ENCODE measurements around the gene ZKSCAN3. TPM values are rescaled to one million over a fixed set of nuclear protein-coding genes. Genes with fewer than 3 reads are reported as not detected.
"Not testable (repeated sequence)": the region's sequence is repeated elsewhere in the genome, so short reads cannot be mapped to it uniquely, and the experiment has no call there.

The ZKSCAN3 gene
- 4.9 and 6.2 TPM in 2 replicates for total RNA-seq (2021)
- percentile 55 among the genes with signal in this experiment for Bru-seq, nascent RNA
- percentile 54 among the genes with signal in this experiment for BruChase-seq, experiment 1, labeled RNA remaining after a 2-hour chase
- percentile 48 among the genes with signal in this experiment for BruChase-seq, experiment 2, labeled RNA remaining after a 6-hour chase
- long read RNA-seq, partial matches to known transcripts: 1 of 9 reads
- long read RNA-seq, other reads (novel, unspliced or antisense): 8 of 9 reads

DNA sequence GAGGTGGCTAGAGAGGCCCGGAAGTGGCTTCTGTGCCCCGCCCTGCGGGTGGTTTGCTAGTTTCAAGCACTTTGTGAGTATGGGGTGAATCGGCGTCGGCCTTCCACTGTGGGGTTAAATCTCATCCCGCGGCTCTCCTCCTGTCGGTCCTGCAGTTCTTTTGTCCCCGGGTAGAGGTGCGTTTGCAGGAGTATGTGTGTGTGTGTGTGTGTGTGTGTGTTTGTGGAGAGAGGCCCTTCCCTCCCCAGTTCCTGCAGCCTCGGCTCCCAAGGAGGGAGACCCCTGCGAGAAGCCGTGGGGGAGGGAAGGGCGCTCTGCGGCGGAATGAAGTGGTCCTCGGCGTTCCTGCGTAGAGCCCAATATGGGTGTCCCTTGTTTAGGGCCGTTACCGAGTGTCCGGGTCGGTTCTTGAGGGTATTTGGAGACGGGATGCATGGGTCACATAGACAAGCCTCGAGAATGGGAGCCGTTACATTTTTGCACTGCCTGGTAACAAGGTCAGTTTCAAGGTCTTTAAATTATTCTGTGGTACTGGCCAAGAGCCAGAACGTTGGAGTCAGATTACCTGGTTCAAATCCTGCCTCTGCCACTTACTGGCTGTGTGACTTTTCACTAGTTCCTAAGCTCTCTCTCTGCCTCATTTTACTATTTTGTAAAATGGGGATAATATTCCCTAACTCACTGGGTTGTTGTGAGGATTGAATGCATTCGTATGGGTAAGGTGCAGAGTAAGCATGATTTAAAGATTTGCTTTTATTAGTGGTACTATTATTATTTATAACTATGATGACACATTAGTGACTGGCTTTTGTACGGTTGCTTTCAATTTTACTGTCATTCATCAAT lies at the start of gene ZKSCAN3:
TSS of gene ZKSCAN3 (plus strand) at position 56 of the 846 bp plus-strand sequence. CDS start 9,640 bp downstream, outside the sequence.
- Histone ChIP-seq H4K20me1 (ENCODE audit: insufficient read depth) (no peaks in the 10 kb centered on the region), H3K27ac (0 out of 2 replicates have a peak within 1 kb of the TSS, but pooled peaks have one; percentile 12), H3K4me3 (peak within 1 kb of the TSS; percentile 84), H3F3A (ENCODE audit: insufficient read depth, low read depth) (peaks cover 7% of the 10 kb centered on the region; the same call in 1 of the 2 replicates), H3K9me2 (ENCODE audit: insufficient read depth) (no peaks in the 10 kb centered on the region), H3K27me3 (ENCODE audit: insufficient read depth, low read depth) (no peaks in the 10 kb centered on the region), H3K79me2 (ENCODE audit: low read depth) (peaks cover 40% of the 10 kb centered on the region), H3K36me3 (ENCODE audit: low read depth) (no peaks in the 10 kb centered on the region), H3K4me1 (replicated peaks; ENCODE audit: insufficient read depth) (peaks cover 30% of the 10 kb centered on the region), H2AFZ (peak within 1 kb of the TSS; percentile 98), H3K9me3 (ENCODE audit: insufficient read depth, low read depth) (no peaks in the 10 kb centered on the region), H3K4me2 (peak within 1 kb of the TSS; percentile 84)
- intact Hi-C loops (cut with micrococcal nuclease; ENCODE audit: unreplicated experiment): no loop called here
- no peak for TF ChIP-seq EZH2 (IDR thresholded peaks at IDR 0.05; ENCODE audit: low read depth)
- TF ChIP-seq CTCF (conservative IDR thresholded peaks at IDR 0.05): no peak
- TSS peak; percentile 60 for BruUV-seq (replicated peaks)
- ChIA-PET POLR2A (ENCODE audit: unreplicated experiment) (interaction anchor here (0.7 kb wide), 4 partner anchors 168 to 1027 kb away, joined by 3 to 9 read pairs (median 6); no protein-coding TSS in a partner anchor), CTCF (no interaction called here)
- DNase-seq: peak; percentile 70 to 74

DNA sequence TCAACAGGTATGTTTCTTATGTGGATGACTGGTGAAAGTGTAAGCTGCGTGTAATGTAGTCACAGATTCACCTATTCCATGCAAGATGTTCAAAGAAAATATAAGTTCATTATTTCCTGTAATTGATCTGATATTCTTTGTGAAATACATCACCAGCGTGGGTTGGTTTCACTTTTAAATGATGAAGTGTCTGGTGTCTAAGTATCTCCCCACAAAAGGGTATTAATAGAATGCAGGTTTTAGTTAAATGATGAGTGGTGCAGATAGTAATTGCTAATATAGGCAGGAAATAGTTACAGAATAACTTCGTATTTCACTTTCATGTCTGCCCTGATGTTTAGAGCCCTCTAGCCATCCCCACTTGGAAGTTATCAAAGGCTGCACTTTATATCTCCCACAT lies 46.2 kb upstream of the ZKSCAN3 start:
- DNase-seq: no peak
- TF ChIP-seq EZH2 (IDR thresholded peaks at IDR 0.05; ENCODE audit: low read depth) (no peak), CTCF (conservative IDR thresholded peaks at IDR 0.05) (no peak)
- intact Hi-C loops (cut with micrococcal nuclease; ENCODE audit: unreplicated experiment): no loop called here
- H4K20me1 ChIP-seq (ENCODE audit: insufficient read depth): no peaks in the 10 kb centered on the region
- H3K79me2 ChIP-seq (ENCODE audit: low read depth): no peaks in the 10 kb centered on the region
- no peaks in the 10 kb centered on the region for H3K9me2 ChIP-seq (ENCODE audit: insufficient read depth)
- no peaks in the 10 kb centered on the region for H3K36me3 ChIP-seq (ENCODE audit: low read depth)
- no peaks in the 10 kb centered on the region for H3K9me3 ChIP-seq (ENCODE audit: insufficient read depth, low read depth)
- no TSS peak for BruUV-seq (replicated peaks)
- H3K27me3 ChIP-seq (ENCODE audit: insufficient read depth, low read depth): no peaks in the 10 kb centered on the region
- no peak overlapping the region for H3K4me3 ChIP-seq
- no peak overlapping the region for H2AFZ ChIP-seq
- no peak overlapping the region for H3K4me2 ChIP-seq
- ChIA-PET CTCF (no interaction called here), POLR2A (ENCODE audit: unreplicated experiment) (no interaction called here)
- H3K4me1 ChIP-seq (replicated peaks; ENCODE audit: insufficient read depth): no peaks in the 10 kb centered on the region
- H3K27ac ChIP-seq: no peak overlapping the region
- H3F3A ChIP-seq (ENCODE audit: insufficient read depth, low read depth): no peaks in the 10 kb centered on the region

DNA sequence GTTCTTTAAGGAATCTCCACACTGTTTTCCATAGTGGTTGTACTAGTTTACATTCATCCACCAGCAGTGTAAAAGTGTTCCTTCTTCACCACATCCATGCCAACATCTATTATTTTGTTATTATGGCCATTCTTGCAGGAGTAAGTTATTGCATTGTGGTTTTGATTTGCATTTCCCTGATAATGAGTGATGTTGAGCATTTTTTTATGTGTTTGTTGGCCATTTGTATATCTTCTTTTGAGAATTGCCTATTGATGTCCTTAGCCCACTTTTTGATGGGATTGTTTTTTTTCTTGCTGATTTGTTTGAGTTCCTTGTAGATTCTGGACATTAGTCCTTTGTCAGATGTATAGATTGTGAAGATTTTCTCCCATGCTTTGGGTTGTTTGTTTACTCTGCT lies 43.4 kb upstream of the ZKSCAN3 start:
- BruUV-seq (replicated peaks); H2AFZ ChIP-seq; H3F3A ChIP-seq (ENCODE audit: insufficient read depth, low read depth); H4K20me1 ChIP-seq (ENCODE audit: insufficient read depth); H3K4me3 ChIP-seq; H3K4me1 ChIP-seq (replicated peaks; ENCODE audit: insufficient read depth); H3K27me3 ChIP-seq (ENCODE audit: insufficient read depth, low read depth); intact Hi-C loops (cut with micrococcal nuclease; ENCODE audit: unreplicated experiment); H3K79me2 ChIP-seq (ENCODE audit: low read depth); POLR2A ChIA-PET (ENCODE audit: unreplicated experiment); H3K9me2 ChIP-seq (ENCODE audit: insufficient read depth); H3K36me3 ChIP-seq (ENCODE audit: low read depth); H3K9me3 ChIP-seq (ENCODE audit: insufficient read depth, low read depth); H3K27ac ChIP-seq; DNase-seq; H3K4me2 ChIP-seq: not testable (repeated sequence)
- CTCF ChIA-PET: interaction anchor here (0.6 kb wide), 1 partner anchor 122 kb away, joined by 3 read pairs; no protein-coding TSS in a partner anchor

Measured in PC-9 (cell line).